ENCODE measurements around the gene TMEM184B.

- no peak for TF ChIP-seq EP300 (IDR thresholded peaks at IDR 0.05)
- no peak for TF ChIP-seq POLR2A (IDR thresholded peaks at IDR 0.05)
- TF ChIP-seq CTCF (IDR thresholded peaks at IDR 0.05), result no peak
Observed at GRCh38 chr22:38186429-38186828, 86.4 kb downstream of the TMEM184B start.

All from stomach (tissue), 4 donors.